Psoas muscle (tissue), 8 donors: Measurements from ENCODE around the gene STARD3. TPM values are rescaled to one million over a fixed set of nuclear protein-coding genes. Genes with fewer than 3 reads are reported as not detected.
A peak's percentile ranks its signal among the peaks of the same experiment; 100 is the strongest.

ENCODE experiments used
- ATAC-seq, 4 donors: fragments of 200-7000 bp; cut with Tn5 transposase; one replicate each; pipeline ENCODE4 v1.9.1; 2020; ENCODE audit warnings: moderate library complexity in 3 of 4, mild to moderate bottlenecking in 2 of 4
- DNase-seq, 2 donors: peaks; one replicate each; pipeline ENCODE4 v3.0.0-alpha.2; 2020
- H3K27ac ChIP-seq: fragments of 200-600 bp; one replicate; pipeline ENCODE4 v1.8.0; 2022
- H3K27me3 ChIP-seq, 3 donors: fragments of 200-600 bp in 1 of 3; one replicate each; pipeline versions ENCODE4 v1.6.1 to v1.8.0; 2013 to 2022; ENCODE audit warnings: low read length in 2 of 3, mild to moderate bottlenecking in 2 of 3, moderate library complexity in 1 of 3; ENCODE audit not compliant: insufficient read depth in 3 of 3
- H3K36me3 ChIP-seq, 2 donors: fragments of 200-600 bp in 1 of 2; one replicate each; pipeline versions ENCODE4 v1.6.1 to v1.8.0; 2013 to 2022; ENCODE audit warnings: low read depth in 1 of 2, mild to moderate bottlenecking in 1 of 2, moderate library complexity in 1 of 2; ENCODE audit not compliant: insufficient read depth in 1 of 2
- H3K4me1 ChIP-seq: fragments of 200-600 bp; one replicate; pipeline ENCODE4 v1.8.0; 2022
- H3K4me3 ChIP-seq: fragments of 200-600 bp; one replicate; pipeline ENCODE4 v1.8.0; 2022; ENCODE audit warnings: mild to moderate bottlenecking
- H3K9me3 ChIP-seq: fragments of 200-600 bp; one replicate; pipeline ENCODE4 v1.8.0; 2022
- WGBS, 3 donors: extraction: QIAGEN DNeasy Blood & Tissue Kit; methylation state at CpG; one replicate each; pipeline versions ENCODE4 v1.1.6 to v1.1.7; 2013; 5-methylcytosine and 5-hydroxymethylcytosine counted together
- intact Hi-C, 2 donors: fragments of 100-400 bp; cut with DNase I; formaldehyde crosslinking; loops; one replicate each; pipeline versions ENCODE4 v1.11.0 to v1.14.2; 2022
- polyA plus RNA-seq, 3 donors: library from polyadenylated mRNA; stranded (reverse); fragments of 200-250 nt; gene quantifications; one replicate each; pipeline ENCODE4 v1.2.3, GENCODE V29; 2013
- total RNA-seq, 4 donors: library from RNA; stranded (reverse); fragmentation: NEBNext Ultra II Directional in 2 of 4; extraction: Animal tissue kit (Norgen Biotek cat#: 25700) in 2 of 4; gene quantifications; one replicate each; pipeline versions ENCODE4 v1.2.1 to v1.2.4, GENCODE V29; 2021 to 2023
- TF ChIP-seq, protein P1 (sequence below): fragments of 200-600 bp; IDR thresholded peaks from one replicate; pipeline ENCODE4 v1.8.0; 2022; ENCODE audit warnings: antibody characterized with exemption
- donor health status: healthy with polysubstance abuse.
- donor health status: DM: no; HTN: no; CAD: no; lungs with moderate emphysema.
- donor health status: Bipolar disorder and iron deficiency.
- donor health status: healthy.
- donor health status: DM: yes; HTN: yes; CAD: no.
- donor health status: DM: no; HTN: no; CAD: no.
- donor health status: DM: no; HTN: no; CAD: no.
- donor health status: DM: yes; HTN: yes; CAD: no.

Gene STARD3
- total and polyA plus RNA-seq, 7 donors, result 22.5 to 62.8 (median 32.6) TPM

DNA sequence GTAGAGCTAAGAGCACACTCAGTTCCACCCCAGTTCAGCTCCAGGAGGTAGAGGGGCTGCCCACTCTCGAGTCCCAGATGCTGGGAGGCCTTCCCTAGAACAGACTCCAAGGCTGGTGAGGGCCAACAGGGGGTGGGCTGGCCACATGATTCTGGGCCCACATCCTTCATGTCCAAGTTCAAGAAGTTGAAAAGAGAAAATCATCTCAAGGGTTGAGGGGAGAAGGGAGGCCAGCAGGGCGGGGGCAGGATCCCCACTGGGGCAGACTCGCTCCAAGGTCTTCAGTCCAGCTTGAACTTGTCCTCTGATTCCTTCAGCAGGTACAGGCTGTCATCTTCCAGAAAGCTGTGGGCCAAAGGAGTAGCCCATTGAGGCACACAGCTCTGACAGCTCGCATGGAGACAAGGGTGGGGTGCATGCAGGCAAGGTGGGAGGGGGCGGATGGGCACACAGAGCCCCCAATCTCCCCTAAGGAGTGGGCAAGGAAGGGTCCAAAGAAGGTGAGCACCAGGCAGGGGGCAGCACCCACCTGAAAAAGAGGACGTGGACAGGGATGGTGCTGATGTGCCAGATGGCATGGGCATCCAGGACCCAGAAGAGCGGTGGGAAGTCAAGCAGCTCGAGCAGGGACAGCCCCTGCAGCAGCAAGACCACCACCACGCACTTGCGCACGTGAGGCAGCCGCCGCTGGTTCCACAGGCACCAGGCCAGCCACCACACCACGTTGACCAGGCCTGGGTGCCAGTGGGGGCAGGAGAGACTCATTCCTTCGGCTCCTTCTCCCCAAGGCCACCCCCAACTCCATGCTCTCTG is 35.8 kb downstream of the STARD3 start:
- WGBS, 3 donors, result 73 to 87% (median 73%) methylated on average over 15 of the region's 15 CpGs
- TF ChIP-seq, protein P1, sequence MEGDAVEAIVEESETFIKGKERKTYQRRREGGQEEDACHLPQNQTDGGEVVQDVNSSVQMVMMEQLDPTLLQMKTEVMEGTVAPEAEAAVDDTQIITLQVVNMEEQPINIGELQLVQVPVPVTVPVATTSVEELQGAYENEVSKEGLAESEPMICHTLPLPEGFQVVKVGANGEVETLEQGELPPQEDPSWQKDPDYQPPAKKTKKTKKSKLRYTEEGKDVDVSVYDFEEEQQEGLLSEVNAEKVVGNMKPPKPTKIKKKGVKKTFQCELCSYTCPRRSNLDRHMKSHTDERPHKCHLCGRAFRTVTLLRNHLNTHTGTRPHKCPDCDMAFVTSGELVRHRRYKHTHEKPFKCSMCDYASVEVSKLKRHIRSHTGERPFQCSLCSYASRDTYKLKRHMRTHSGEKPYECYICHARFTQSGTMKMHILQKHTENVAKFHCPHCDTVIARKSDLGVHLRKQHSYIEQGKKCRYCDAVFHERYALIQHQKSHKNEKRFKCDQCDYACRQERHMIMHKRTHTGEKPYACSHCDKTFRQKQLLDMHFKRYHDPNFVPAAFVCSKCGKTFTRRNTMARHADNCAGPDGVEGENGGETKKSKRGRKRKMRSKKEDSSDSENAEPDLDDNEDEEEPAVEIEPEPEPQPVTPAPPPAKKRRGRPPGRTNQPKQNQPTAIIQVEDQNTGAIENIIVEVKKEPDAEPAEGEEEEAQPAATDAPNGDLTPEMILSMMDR, result no peak
- Histone ChIP-seq H3K9me3 (no peaks in the 10 kb centered on the region), H3K36me3 (no peaks in the 10 kb centered on the region), H3K4me1 (peaks cover 47% of the 10 kb centered on the region), H3K27me3 (no peaks in the 10 kb centered on the region), H3K4me3 (no peak overlapping the region), H3K27ac (peak overlapping the region; percentile 96)
- ATAC-seq, result no peak
- intact Hi-C loops, result loop anchor here (5.0 kb wide), 3 partner anchors 35 to 60 kb away; partner anchors contain the start of genes MIEN1 (in 1 of the 2) and STARD3 (in 1 of the 2)
- peak in 1 of 2 donors; percentile 45 for DNase-seq

DNA sequence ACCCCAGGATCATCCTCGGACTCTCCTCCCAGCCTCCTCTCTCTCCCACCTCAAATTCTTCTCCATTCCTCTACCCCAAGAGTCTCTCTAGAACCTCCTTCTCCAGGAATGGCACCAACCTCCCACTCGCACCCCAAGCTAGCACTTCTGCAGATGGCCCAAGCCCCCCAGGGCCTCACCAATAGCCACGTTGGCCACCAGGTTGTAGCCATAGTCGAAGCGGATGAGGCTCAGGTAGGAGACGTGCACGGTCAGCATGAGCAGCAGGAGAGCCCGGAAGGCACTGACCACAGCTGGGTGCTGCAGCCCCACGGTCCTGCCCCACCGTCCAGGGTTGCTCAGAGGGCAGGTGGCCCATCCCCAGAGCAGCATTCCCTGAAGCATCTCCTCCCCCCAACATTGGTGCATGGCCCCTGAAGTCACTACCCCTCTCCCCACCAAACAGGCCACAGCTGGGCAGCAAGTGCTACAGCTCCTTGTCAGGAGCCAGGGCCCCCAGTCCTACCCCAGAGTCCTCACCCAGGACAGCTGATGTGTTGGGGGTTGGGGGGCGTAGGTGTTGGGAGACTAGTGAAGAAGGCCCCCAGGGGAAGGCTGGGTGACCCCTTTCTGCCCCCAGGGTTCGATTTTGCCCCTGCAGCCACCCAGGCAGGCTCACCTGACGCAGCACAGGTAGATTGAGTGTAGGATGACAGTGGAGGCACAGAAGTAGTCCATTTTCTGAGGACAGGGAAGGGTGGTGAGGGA is 36.6 kb downstream of the STARD3 start:
- ATAC-seq (no peak), DNase-seq (peak in 1 of 2 donors; percentile 53)
- Histone ChIP-seq H3K9me3 (no peaks in the 10 kb centered on the region), H3K4me1 (peaks cover 55% of the 10 kb centered on the region), H3K27ac (no peak overlapping the region), H3K36me3 (no peaks in the 10 kb centered on the region), H3K27me3 (no peaks in the 10 kb centered on the region), H3K4me3 (no peak overlapping the region)
- TF ChIP-seq, protein P1, result no peak
- 75 to 87% (median 79%) methylated on average over 13 of the region's 13 CpGs for WGBS, 3 donors
- intact Hi-C loops, result loop anchor here (5.0 kb wide), 3 partner anchors 36 to 59 kb away; partner anchors contain the start of genes MIEN1 (in 1 of the 2) and STARD3 (in 1 of the 2)

DNA sequence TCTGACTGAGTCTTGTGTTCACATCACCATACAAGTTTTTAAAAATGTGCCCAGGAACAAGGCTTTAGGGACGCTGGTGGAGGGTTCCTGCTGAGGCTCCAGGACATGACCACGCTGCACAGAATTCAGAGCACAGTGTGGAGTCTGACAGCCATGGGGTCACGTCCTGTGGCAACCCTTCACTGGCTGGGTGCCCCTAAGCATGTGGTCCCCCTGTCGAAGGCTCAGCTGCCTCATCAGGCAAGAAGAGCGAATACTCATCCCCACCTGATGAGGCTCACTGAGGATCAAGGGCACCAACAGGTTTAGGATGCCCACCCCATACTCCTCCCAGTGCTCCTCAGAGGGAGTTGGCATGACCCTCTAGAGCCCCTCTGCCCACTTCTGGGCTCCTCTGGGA is 37.2 kb downstream of the STARD3 start:
- no peak for ATAC-seq
- WGBS, 3 donors, result 66 to 80% (median 75%) methylated on average over 5 of the region's 5 CpGs
- intact Hi-C loops, result loop anchor here (5.0 kb wide), 3 partner anchors 37 to 58 kb away; partner anchors contain the start of genes MIEN1 (in 1 of the 2) and STARD3 (in 1 of the 2)

DNA sequence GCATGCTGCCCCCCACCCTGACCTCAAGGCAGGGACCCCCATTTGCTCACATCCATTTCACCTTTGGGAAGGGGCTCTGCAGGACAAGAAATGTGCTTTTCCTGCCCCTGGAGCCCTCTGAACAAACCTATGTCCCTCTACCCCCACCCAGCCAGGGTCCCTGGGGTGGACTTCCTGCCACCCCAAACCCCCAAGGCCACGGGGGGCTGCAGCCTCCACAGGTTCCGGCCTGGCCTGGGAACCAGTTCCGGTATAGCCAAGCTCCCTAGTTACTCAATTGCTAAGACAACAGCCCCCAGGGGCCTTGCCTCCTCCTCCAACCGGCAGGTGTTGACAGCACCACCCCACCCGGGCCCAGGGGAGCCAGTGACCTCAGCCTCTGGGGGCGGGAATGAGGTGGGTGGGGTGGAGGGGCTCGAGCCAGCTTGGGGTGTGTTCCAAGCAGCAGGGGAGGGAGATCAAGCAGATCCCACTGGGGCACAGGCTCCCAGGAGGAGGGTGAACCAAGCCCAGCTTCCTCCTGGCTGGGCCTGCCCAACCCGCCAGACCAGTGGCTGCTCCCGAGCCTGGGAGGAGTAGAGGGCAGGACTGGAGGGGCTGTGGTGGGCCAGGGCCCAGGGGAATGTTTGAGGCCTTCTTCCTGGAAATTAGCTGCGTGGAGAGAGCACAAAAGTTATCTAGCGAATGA is 37.9 kb downstream of the STARD3 start:
- ATAC-seq, result no peak
- peak overlapping the region; percentile 89 for H3K27ac ChIP-seq

More for the DNA sequence above, 37.2 kb downstream of the STARD3 start:
- no peaks in the 10 kb centered on the region for H3K27me3 ChIP-seq
- peak overlapping the region; percentile 89 for H3K27ac ChIP-seq
- no peaks in the 10 kb centered on the region for H3K36me3 ChIP-seq
- peaks cover 62% of the 10 kb centered on the region for H3K4me1 ChIP-seq
- TF ChIP-seq, protein P1, result no peak
- H3K9me3 ChIP-seq, result no peaks in the 10 kb centered on the region
- H3K4me3 ChIP-seq, result no peak overlapping the region
- peak in 1 of 2 donors; percentile 31 for DNase-seq

More for the DNA sequence above, 37.9 kb downstream of the STARD3 start:
- no peaks in the 10 kb centered on the region for H3K36me3 ChIP-seq
- TF ChIP-seq, protein P1, result no peak
- intact Hi-C loops, result loop anchor here (5.0 kb wide), 3 partner anchors 38 to 57 kb away; partner anchors contain the start of genes MIEN1 (in 2 of the 2) and STARD3 (in 1 of the 2)
- DNase-seq, result peak in 1 of 2 donors; percentile 63
- no peak overlapping the region for H3K4me3 ChIP-seq
- no peaks in the 10 kb centered on the region for H3K27me3 ChIP-seq
- no peaks in the 10 kb centered on the region for H3K9me3 ChIP-seq
- H3K4me1 ChIP-seq, result peaks cover 68% of the 10 kb centered on the region
- 28 to 38% (median 32%) methylated on average over 11 of the region's 11 CpGs for WGBS, 3 donors
